Measurements from ENCODE around the gene SLC25A43. TPM values are rescaled to one million over a fixed set of nuclear protein-coding genes. Genes with fewer than 3 reads are reported as not detected.

SLC25A43 gene
- total RNA-seq, 2 experiments from 2014 or later: 0.91 to 1.0 TPM

- Mint-ChIP-seq H3K36me3 (ENCODE audit: low read depth) (peaks cover 15% of the 10 kb centered on the region), H3K9me3 (no peaks in the 10 kb centered on the region), H3K27ac (no peak overlapping the region), H3K4me3 (no peak overlapping the region), H3K4me1 (ENCODE audit: low read depth) (peaks cover 10% of the 10 kb centered on the region), H3K27me3 (no peaks in the 10 kb centered on the region)
- ATAC-seq (ENCODE audit: poor library complexity) (no peak), DNase-seq (no peak)
- Histone ChIP-seq H3K4me3 (ENCODE audit: low read length) (no peak overlapping the region), H3K27me3 (ENCODE audit: control insufficient read depth in 1 of 2, insufficient read depth in 2 of 2, low read length in 2 of 2) (no peaks in the 10 kb centered on the region), H3K27ac (ENCODE audit: low read depth in 1 of 2, low read length in 2 of 2) (no peak overlapping the region), H3K36me3 (ENCODE audit: insufficient read depth, low read length) (peaks cover 12% of the 10 kb centered on the region), H3K4me1 (ENCODE audit: insufficient read depth, low read length) (peaks cover 18% of the 10 kb centered on the region), H3K9me3 (ENCODE audit: control insufficient read depth in 1 of 2, insufficient read depth in 1 of 2, low read length in 2 of 2) (no peaks in the 10 kb centered on the region)
- intact Hi-C loops (cut with DNase I, micrococcal nuclease): loop anchor here in 1 of 2 experiments (5.0 kb wide), 2 partner anchors 102 to 228 kb away; partner anchors contain the start of genes PGRMC1 and STEEP1
- TF ChIP-seq CTCF (IDR thresholded peaks at IDR 0.05): no peak
- POLR2A ChIA-PET: no interaction called here
- CTCF ChIA-PET: no interaction called here
Observed at GRCh38 chrX:119465555-119465954, 66.4 kb downstream of the SLC25A43 start.

- DNase-seq (no peak), ATAC-seq (ENCODE audit: poor library complexity) (no peak)
- CTCF ChIA-PET: no interaction called here
- no peak for TF ChIP-seq CTCF (IDR thresholded peaks at IDR 0.05)
- H3K27ac Mint-ChIP-seq: no peak overlapping the region
- Histone ChIP-seq H3K9me3 (ENCODE audit: control insufficient read depth in 1 of 2, insufficient read depth in 1 of 2, low read length in 2 of 2) (no peaks in the 10 kb centered on the region), H3K36me3 (ENCODE audit: insufficient read depth, low read length) (peaks cover 20% of the 10 kb centered on the region), H3K27me3 (ENCODE audit: control insufficient read depth in 1 of 2, insufficient read depth in 2 of 2, low read length in 2 of 2) (no peaks in the 10 kb centered on the region), H3K4me1 (ENCODE audit: insufficient read depth, low read length) (peaks cover 18% of the 10 kb centered on the region), H3K27ac (ENCODE audit: low read depth in 1 of 2, low read length in 2 of 2) (no peak overlapping the region), H3K4me3 (ENCODE audit: low read length) (no peak overlapping the region)
- intact Hi-C loops (cut with DNase I, micrococcal nuclease): loop anchor here in 1 of 2 experiments (5.0 kb wide), 2 partner anchors 100 to 230 kb away; partner anchors contain the start of genes PGRMC1 and STEEP1
- H3K27me3 Mint-ChIP-seq: no peaks in the 10 kb centered on the region
- H3K4me3 Mint-ChIP-seq: peak overlapping the region; percentile 68
- no peaks in the 10 kb centered on the region for H3K9me3 Mint-ChIP-seq
- H3K4me1 Mint-ChIP-seq (ENCODE audit: low read depth): peaks cover 10% of the 10 kb centered on the region
- POLR2A ChIA-PET: no interaction called here
- peaks cover 24% of the 10 kb centered on the region for H3K36me3 Mint-ChIP-seq (ENCODE audit: low read depth)
Observed at GRCh38 chrX:119466970-119467369, 67.8 kb downstream of the SLC25A43 start.

- peaks cover 20% of the 10 kb centered on the region for H3K36me3 ChIP-seq (ENCODE audit: insufficient read depth, low read length)
- no peaks in the 10 kb centered on the region for H3K27me3 Mint-ChIP-seq
- H3K36me3 Mint-ChIP-seq (ENCODE audit: low read depth): peaks cover 24% of the 10 kb centered on the region
- no peaks in the 10 kb centered on the region for H3K9me3 ChIP-seq (ENCODE audit: control insufficient read depth in 1 of 2, insufficient read depth in 1 of 2, low read length in 2 of 2)
- peaks cover 18% of the 10 kb centered on the region for H3K4me1 ChIP-seq (ENCODE audit: insufficient read depth, low read length)
- ATAC-seq (ENCODE audit: poor library complexity) (no peak), DNase-seq (no peak)
- H3K4me3 Mint-ChIP-seq: peak overlapping the region; percentile 25
- H3K9me3 Mint-ChIP-seq: no peaks in the 10 kb centered on the region
- ChIA-PET POLR2A (interaction anchor here (1.2 to 2.7 kb wide), 3 partner anchors 15 to 324 kb away, joined by 4 to 16 read pairs (median 10); partner anchors contain the start of genes RPL39 and SLC25A43), CTCF (no interaction called here)
- peak overlapping the region; percentile 92 for H3K4me3 ChIP-seq (ENCODE audit: low read length)
- no peak overlapping the region for H3K27ac ChIP-seq (ENCODE audit: low read depth in 1 of 2, low read length in 2 of 2)
- no peak overlapping the region for H3K27ac Mint-ChIP-seq
- H3K27me3 ChIP-seq (ENCODE audit: control insufficient read depth in 1 of 2, insufficient read depth in 2 of 2, low read length in 2 of 2): no peaks in the 10 kb centered on the region
- H3K4me1 Mint-ChIP-seq (ENCODE audit: low read depth): peaks cover 10% of the 10 kb centered on the region
- intact Hi-C loops (cut with DNase I, micrococcal nuclease): loop anchor here in 1 of 2 experiments (5.0 kb wide), 2 partner anchors 100 to 230 kb away; partner anchors contain the start of genes PGRMC1 and STEEP1
- no peak for TF ChIP-seq CTCF (IDR thresholded peaks at IDR 0.05)
Observed at GRCh38 chrX:119467433-119467832, 68.3 kb downstream of the SLC25A43 start.

All from CD4-positive, alpha-beta T cell (primary cell).